ENCODE data around the gene KISS1.

GRCh38 chr1:204143276-204144041 is 52.8 kb downstream of the KISS1 start:
- TF ChIP-seq CTCF (IDR thresholded peaks at IDR 0.05): no peak
- no peak for TF ChIP-seq POLR2A (IDR thresholded peaks at IDR 0.05)

Measured in stomach (tissue), 4 donors.